HG02610 (cell line): ENCODE data around the gene ELAC2.

Source experiments
- ATAC-seq: cut with Tn5 transposase; IDR thresholded peaks from one replicate; pipeline ENCODE4 v1.9.1; 2021; ENCODE audit warnings: mild to moderate bottlenecking, moderate library complexity; ENCODE audit not compliant: unreplicated experiment

The ELAC2 gene

GRCh38 chr17:12959441-12959840, 58.4 kb downstream of the ELAC2 start:
- ATAC-seq: no peak

DNA sequence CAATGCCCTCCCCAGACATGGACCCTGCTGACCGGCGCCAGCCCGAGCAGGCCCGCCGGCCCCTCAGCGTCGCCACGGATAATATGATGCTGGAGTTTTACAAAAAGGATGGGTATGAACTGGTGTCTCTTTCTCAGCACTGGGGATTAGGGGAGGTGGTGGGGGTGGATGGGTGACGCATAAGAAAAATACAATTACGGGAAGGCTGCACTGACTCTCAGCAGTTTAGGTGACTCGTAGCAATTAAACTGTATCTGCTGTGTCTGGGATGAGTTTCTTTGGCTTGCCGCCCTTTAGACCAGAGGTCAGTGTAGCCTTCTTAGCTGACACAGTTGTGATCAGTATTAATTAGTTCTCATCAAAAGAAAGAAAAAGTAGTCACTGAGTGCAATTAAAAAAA, 59.0 kb downstream of the ELAC2 start:
- no peak for ATAC-seq

GRCh38 chr17:12955521-12955920, 62.3 kb downstream of the ELAC2 start:
- no peak for ATAC-seq

GRCh38 chr17:12953156-12953555, 64.7 kb downstream of the ELAC2 start:
- ATAC-seq: no peak

DNA sequence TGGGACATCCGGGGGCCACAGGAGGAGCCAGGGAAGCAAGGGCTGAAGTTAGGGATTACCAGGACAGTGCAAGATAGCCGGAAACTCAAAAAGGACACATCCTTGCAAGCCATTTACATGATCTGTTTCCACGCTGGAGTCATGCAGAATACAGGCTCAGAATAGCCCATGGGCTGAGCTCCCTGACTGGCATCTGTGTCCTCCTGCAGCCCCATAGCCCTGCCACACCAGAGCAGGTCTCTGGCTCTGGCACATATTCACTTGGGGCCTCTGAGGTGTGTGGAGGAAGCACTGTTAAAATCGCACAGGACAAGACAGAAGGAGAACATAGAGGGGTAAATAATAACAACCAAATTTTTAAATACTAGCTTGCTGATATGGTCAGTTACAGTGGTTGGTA, 65.8 kb downstream of the ELAC2 start:
- no peak for ATAC-seq

- ATAC-seq: no peak
These were observed 70.8 kb downstream of the ELAC2 start for GRCh38 chr17:12947047-12947446.
